Measurements from ENCODE around the gene DLX5.

- TF ChIP-seq CTCF (IDR thresholded peaks at IDR 0.05) (no peak), POLR2A (IDR thresholded peaks at IDR 0.05) (no peak), POLR2AphosphoS5 (IDR thresholded peaks at IDR 0.05) (no peak)
Observed at GRCh38 chr7:96993980-96994379, 30.7 kb downstream of the DLX5 start.
